Femur (tissue), 1 donor: Measurements from ENCODE around the gene XPNPEP1.
"Not testable (repeated sequence)": the region's sequence is repeated elsewhere in the genome, so short reads cannot be mapped to it uniquely, and the experiment has no call there.

Experiments used
- DNase-seq: peaks from one replicate; pipeline ENCODE4 v3.0.0-alpha.2; 2017

The XPNPEP1 gene

GRCh38 chr10:109922358-109922975 is 844 bp downstream of the XPNPEP1 start:
- DNase-seq, result peak; percentile 22

GRCh38 chr10:109920016-109920415 is 3.3 kb downstream of the XPNPEP1 start:
- DNase-seq, result no peak

GRCh38 chr10:109919220-109919619 is 4.1 kb downstream of the XPNPEP1 start:
- DNase-seq, result no peak

GRCh38 chr10:109918707-109919106 is 4.6 kb downstream of the XPNPEP1 start:
- DNase-seq, result not testable (repeated sequence)

GRCh38 chr10:109915566-109915965 is 7.7 kb downstream of the XPNPEP1 start:
- DNase-seq, result no peak

- DNase-seq, result no peak
These were observed 8.3 kb downstream of the XPNPEP1 start for GRCh38 chr10:109914966-109915365.

GRCh38 chr10:109913306-109913892 is 9.9 kb downstream of the XPNPEP1 start:
- DNase-seq, result no peak

GRCh38 chr10:109912335-109913281 is 10.7 kb downstream of the XPNPEP1 start:
- no peak for DNase-seq

GRCh38 chr10:109911903-109912302 is 11.4 kb downstream of the XPNPEP1 start:
- DNase-seq, result no peak

- DNase-seq, result no peak
These were observed 17.0 kb downstream of the XPNPEP1 start for GRCh38 chr10:109906316-109906715.

- DNase-seq, result no peak
These were observed 18.9 kb downstream of the XPNPEP1 start for GRCh38 chr10:109904397-109904796.

GRCh38 chr10:109902992-109903947 is 20.0 kb downstream of the XPNPEP1 start:
- DNase-seq, result no peak

- DNase-seq, result no peak
These were observed 23.7 kb downstream of the XPNPEP1 start for GRCh38 chr10:109899356-109900331.

- DNase-seq, result peak; percentile 46
These were observed 24.5 kb downstream of the XPNPEP1 start for GRCh38 chr10:109898666-109899355.

- no peak for DNase-seq
These were observed 25.3 kb downstream of the XPNPEP1 start for GRCh38 chr10:109898007-109898406.

GRCh38 chr10:109895848-109896247 is 27.5 kb downstream of the XPNPEP1 start:
- no peak for DNase-seq

- peak; percentile 65 for DNase-seq
These were observed 28.1 kb downstream of the XPNPEP1 start for GRCh38 chr10:109895095-109895818.

GRCh38 chr10:109894516-109894915 is 28.8 kb downstream of the XPNPEP1 start:
- peak; percentile 42 for DNase-seq

- DNase-seq, result no peak
These were observed 29.9 kb downstream of the XPNPEP1 start for GRCh38 chr10:109893386-109893785.

- DNase-seq, result no peak
These were observed 30.4 kb downstream of the XPNPEP1 start for GRCh38 chr10:109892931-109893330.
